AG04449 (cell line): Measurements from ENCODE around the gene GNAL.

Experiments used
- CTCF ChIA-PET: fragments of 350-600 bp; formaldehyde crosslinking; extraction: SDS; loops from one replicate; lab custom pipeline; 2021; ENCODE audit warnings: antibody characterized with exemption; lab: Yijun Ruan, JAX
- POLR2A ChIA-PET: fragments of 400-600, 350-600 bp; formaldehyde crosslinking; extraction: SDS; loops from one replicate; lab custom pipeline; 2020; ENCODE audit warnings: antibody characterized with exemption, inconsistent platforms; lab: Yijun Ruan, JAX
- DNase-seq: peaks from one replicate; pipeline ENCODE4 v3.0.0-alpha.2; 2010; ENCODE audit warnings: low read depth, low spot score
- H3K4me3 ChIP-seq: 2 replicates; pipeline ENCODE4 v1.5.1; 2011; ENCODE audit warnings: low read depth, mild to moderate bottlenecking, control low read depth, low read length
- TF ChIP-seq, protein P1 (sequence below): IDR thresholded peaks from one replicate; pipeline ENCODE4 v1.5.1; 2011; ENCODE audit warnings: mild to moderate bottlenecking, moderate library complexity, low read length, control low read depth, inconsistent platforms; ENCODE audit not compliant: insufficient read depth; ENCODE audit errors: missing control alignments

GNAL gene

DNA sequence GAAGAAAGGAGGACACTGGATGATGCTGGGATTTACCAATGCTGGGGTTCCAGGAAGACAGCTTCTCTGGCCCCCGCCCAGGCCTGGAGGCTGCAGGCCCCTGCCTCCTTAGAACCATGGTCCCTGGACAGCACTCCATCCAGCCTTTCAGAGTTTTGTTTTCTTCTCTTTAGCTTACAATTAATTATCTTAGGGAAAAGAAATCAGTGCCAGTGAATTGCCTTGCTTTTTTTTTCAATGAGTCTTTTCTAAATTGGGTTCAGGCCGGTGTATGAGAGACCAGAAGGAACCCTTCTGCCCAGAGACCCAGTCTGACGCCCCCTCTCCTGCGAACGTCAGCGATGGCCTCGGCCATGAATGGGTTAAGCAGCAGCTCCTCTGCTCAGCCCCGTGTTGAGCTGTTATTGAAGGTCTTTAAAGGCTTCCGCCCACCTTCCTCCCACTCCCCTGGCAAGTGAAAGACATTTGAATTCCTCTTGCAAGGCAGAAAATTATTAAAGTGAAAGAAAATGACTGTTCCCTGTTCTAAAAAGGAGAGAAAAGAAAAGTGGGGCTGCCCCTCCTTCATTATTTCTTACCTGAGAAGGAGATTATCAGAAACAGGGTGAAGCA lies 96.5 kb downstream of the GNAL start:
- TF ChIP-seq, protein P1, sequence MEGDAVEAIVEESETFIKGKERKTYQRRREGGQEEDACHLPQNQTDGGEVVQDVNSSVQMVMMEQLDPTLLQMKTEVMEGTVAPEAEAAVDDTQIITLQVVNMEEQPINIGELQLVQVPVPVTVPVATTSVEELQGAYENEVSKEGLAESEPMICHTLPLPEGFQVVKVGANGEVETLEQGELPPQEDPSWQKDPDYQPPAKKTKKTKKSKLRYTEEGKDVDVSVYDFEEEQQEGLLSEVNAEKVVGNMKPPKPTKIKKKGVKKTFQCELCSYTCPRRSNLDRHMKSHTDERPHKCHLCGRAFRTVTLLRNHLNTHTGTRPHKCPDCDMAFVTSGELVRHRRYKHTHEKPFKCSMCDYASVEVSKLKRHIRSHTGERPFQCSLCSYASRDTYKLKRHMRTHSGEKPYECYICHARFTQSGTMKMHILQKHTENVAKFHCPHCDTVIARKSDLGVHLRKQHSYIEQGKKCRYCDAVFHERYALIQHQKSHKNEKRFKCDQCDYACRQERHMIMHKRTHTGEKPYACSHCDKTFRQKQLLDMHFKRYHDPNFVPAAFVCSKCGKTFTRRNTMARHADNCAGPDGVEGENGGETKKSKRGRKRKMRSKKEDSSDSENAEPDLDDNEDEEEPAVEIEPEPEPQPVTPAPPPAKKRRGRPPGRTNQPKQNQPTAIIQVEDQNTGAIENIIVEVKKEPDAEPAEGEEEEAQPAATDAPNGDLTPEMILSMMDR: no peak
- CTCF ChIA-PET: no interaction called here
- POLR2A ChIA-PET: no interaction called here
- DNase-seq: no peak
- H3K4me3 ChIP-seq: no peak overlapping the region

DNA sequence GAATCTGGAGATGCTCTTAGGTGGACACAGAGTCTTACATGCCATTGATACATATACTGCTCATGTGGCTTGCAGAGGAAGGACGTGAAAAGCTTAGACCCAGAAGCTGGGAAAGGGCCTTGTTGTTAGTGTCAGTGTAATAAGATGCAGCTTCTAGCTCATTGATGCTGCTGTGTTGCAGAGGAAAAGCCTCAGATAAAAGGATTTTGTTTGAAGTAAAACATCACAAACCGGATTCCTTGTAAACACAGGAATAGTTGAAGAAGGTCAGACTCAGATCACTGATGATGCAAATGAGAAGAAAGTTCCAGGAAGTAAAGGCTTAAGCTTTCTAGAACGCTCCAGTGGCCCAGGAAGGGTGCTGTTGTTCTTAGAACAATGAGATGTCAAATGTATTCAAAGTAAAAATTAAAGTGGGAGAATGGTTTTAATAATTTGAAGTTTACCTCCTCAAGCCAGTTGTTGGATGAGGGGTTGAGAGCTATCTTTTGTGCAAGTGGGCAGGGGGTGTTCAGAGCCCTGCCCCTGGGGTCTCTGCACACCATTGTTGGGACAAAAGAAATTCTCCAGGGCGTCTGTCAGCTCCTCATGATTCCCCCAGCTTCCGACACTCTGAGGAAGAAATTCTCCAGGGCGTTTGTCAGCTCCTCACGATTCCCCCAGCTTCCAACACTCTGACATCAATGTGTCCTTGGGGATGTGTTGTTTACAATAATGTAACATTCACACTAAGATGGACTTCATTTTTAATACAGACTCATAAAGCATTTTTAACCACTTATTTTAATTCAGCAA lies 100.8 kb downstream of the GNAL start:
- ChIA-PET CTCF (no interaction called here), POLR2A (no interaction called here)
- TF ChIP-seq, protein P1: no peak
- DNase-seq: no peak
- no peak overlapping the region for H3K4me3 ChIP-seq

DNA sequence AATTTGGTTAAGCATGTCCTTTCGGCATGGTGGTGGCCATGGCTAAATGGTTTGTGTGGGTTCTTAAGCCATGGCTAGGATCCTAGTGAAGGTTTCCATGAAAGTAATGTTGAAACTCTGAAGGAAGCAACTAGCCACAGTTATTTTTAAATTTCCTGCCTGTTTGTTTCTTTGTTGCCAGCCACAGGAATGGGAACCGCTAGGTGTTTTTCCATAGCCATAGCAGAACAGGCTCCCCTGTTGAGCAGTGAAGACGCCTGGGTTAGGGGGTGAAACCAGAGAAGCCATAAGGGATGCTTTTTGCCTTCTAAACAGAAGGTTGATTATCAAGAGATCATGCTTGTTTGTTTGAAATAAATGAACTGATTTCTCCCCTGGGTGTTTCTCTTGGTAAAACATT lies 102.1 kb downstream of the GNAL start:
- TF ChIP-seq, protein P1: no peak
- ChIA-PET CTCF (no interaction called here), POLR2A (no interaction called here)
- no peak overlapping the region for H3K4me3 ChIP-seq
- no peak for DNase-seq

GRCh38 chr18:11792632-11793031 lies 103.6 kb downstream of the GNAL start:
- POLR2A ChIA-PET: no interaction called here
- TF ChIP-seq, protein P1: no peak
- CTCF ChIA-PET: no interaction called here
- no peak for DNase-seq
- H3K4me3 ChIP-seq: no peak overlapping the region

DNA sequence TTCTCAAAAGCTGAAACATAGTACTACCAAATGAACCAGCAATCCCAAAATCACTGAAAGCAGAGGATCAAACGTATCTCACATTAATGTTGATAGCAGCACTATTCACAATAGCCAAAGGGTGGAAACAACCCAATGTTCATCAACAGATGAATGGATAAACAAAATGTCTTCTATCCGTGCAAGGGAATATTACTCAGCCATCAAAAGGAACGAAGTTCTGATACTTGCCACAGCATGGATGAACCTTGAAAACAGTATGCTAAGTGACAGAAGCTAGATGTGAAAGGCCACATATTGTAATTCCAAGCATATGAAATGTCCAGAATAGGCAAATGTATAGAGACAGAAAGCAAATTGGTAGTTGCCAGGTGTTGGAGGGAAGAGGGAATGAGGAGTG lies 105.1 kb downstream of the GNAL start:
- ChIA-PET CTCF (no interaction called here), POLR2A (no interaction called here)
- H3K4me3 ChIP-seq: no peak overlapping the region
- no peak for DNase-seq
- TF ChIP-seq, protein P1: no peak

- TF ChIP-seq, protein P1: no peak
- CTCF ChIA-PET: no interaction called here
- POLR2A ChIA-PET: no interaction called here
- DNase-seq: no peak
- H3K4me3 ChIP-seq: no peak overlapping the region
These were observed 106.9 kb downstream of the GNAL start for GRCh38 chr18:11795916-11796315.
